ENCODE data around the gene PSME3IP1.

PSME3IP1 gene

DNA sequence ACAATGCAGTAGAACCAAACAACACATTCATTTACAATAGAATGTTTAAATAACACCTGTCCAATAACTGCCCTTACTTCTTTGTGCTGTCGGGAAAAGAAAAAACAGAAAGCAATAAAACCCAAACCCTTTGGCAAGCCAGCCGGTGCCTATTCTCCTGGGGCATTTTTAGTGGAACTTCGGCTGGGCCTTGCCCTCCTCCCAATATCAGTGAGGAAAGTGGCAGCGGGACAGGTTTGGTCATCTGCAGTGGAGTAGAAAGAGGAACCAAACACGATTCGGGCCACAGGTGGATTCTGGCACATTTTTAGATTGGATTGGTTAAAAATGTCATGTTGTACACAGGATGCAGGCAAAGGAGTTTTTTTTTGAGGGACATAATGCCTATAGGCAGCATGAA lies 32.0 kb downstream of the PSME3IP1 start:
- Histone ChIP-seq H3K4me1 (ENCODE audit: control insufficient read depth in 1 of 2, insufficient read depth in 1 of 2, low read depth in 1 of 2, low read length in 1 of 2) (peaks cover 48 to 58% of the 10 kb centered on the region in 2 experiments), H3K27me3 (no peaks in the 10 kb centered on the region), H3K9me3 (no peaks in the 10 kb centered on the region), H3K27ac (peak overlapping the region; percentile 4), H3K4me3 (ENCODE audit: low read depth in 1 of 2, low read length in 1 of 2) (no peak overlapping the region), H3K36me3 (peaks cover 48% of the 10 kb centered on the region)
- TF ChIP-seq, protein P1, sequence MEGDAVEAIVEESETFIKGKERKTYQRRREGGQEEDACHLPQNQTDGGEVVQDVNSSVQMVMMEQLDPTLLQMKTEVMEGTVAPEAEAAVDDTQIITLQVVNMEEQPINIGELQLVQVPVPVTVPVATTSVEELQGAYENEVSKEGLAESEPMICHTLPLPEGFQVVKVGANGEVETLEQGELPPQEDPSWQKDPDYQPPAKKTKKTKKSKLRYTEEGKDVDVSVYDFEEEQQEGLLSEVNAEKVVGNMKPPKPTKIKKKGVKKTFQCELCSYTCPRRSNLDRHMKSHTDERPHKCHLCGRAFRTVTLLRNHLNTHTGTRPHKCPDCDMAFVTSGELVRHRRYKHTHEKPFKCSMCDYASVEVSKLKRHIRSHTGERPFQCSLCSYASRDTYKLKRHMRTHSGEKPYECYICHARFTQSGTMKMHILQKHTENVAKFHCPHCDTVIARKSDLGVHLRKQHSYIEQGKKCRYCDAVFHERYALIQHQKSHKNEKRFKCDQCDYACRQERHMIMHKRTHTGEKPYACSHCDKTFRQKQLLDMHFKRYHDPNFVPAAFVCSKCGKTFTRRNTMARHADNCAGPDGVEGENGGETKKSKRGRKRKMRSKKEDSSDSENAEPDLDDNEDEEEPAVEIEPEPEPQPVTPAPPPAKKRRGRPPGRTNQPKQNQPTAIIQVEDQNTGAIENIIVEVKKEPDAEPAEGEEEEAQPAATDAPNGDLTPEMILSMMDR (IDR thresholded peaks at IDR 0.05) = no peak

DNA sequence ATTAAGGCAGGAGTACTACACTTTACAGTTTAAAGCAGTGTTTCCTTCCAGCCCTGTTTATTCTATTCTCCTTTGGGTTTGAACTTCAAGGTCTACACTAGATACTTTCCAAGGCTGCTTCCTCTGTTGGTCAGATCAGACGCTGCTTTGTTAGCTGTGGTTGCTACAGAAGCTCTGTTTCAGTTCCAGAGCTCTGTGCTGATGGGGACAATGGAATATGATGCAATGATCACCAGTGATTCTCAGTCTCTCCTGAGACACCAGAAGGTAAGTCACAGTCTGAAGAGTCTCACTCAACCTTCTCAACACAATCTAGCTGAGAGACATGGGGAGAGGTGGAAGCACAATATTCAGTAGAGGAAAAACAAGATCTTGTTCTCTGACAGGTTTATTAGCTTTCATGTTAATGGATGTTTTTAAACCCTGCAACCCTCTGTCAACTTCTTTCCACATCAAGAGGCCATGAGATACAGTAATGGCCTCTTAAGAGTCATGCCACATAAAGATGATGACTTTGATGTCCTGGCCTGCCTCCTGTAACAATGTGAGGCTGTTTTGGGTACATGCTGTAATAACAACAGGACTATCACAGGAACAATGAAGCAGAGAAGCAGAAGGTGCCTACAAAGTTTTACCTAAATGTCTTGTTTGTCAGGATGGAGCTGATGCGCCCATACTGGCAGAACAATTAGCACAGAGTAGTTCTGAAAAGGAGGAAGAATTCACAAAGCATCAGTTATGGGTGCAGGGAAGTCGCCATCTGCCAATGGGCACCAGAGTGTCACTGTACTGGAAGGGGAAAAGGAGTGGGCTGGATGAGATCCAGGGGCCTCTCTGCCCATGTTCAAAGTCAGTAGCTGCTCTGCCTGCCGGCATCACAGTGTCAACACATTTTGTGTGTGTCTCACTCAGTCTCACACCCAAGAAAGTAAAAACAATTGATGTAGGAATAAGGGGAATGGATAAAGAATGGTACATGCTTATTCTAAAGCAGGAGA lies 33.4 kb downstream of the PSME3IP1 start:
- TF ChIP-seq, protein P1 (IDR thresholded peaks at IDR 0.05) = no peak
- H3K27me3 ChIP-seq = no peaks in the 10 kb centered on the region
- H3K4me1 ChIP-seq (ENCODE audit: control insufficient read depth in 1 of 2, insufficient read depth in 1 of 2, low read depth in 1 of 2, low read length in 1 of 2) = peaks cover 41 to 58% of the 10 kb centered on the region in 2 experiments
- H3K9me3 ChIP-seq = no peaks in the 10 kb centered on the region
- no peak overlapping the region for H3K4me3 ChIP-seq (ENCODE audit: low read depth in 1 of 2, low read length in 1 of 2)
- H3K36me3 ChIP-seq = peaks cover 41% of the 10 kb centered on the region
- peak overlapping the region; percentile 53 for H3K27ac ChIP-seq

DNA sequence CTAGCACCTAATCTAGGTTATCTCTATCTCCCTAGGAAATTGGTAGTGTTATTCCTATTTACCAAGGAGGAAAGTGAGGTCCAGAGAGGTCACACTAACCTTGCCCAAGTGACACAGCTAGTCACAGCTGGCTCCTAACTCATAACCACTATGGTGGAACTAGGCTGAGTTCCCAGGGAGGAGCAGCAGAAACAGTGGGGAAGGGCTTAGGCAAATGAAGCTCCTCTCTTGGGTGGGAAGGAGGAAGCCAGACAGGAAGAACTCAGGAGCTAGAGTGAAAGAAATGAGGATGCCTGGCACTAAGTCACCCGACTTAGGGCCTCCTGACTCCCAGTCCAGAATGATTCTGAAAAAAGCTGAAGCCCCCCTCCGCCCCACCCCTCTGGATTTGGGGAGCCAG lies 34.5 kb downstream of the PSME3IP1 start:
- TF ChIP-seq, protein P1 (IDR thresholded peaks at IDR 0.05) = no peak
- Histone ChIP-seq H3K9me3 (no peaks in the 10 kb centered on the region), H3K27ac (peak overlapping the region; percentile 0), H3K36me3 (peaks cover 41% of the 10 kb centered on the region), H3K4me3 (ENCODE audit: low read depth in 1 of 2, low read length in 1 of 2) (no peak overlapping the region), H3K4me1 (ENCODE audit: control insufficient read depth in 1 of 2, insufficient read depth in 1 of 2, low read depth in 1 of 2, low read length in 1 of 2) (peaks cover 41 to 58% of the 10 kb centered on the region in 2 experiments), H3K27me3 (no peaks in the 10 kb centered on the region)

DNA sequence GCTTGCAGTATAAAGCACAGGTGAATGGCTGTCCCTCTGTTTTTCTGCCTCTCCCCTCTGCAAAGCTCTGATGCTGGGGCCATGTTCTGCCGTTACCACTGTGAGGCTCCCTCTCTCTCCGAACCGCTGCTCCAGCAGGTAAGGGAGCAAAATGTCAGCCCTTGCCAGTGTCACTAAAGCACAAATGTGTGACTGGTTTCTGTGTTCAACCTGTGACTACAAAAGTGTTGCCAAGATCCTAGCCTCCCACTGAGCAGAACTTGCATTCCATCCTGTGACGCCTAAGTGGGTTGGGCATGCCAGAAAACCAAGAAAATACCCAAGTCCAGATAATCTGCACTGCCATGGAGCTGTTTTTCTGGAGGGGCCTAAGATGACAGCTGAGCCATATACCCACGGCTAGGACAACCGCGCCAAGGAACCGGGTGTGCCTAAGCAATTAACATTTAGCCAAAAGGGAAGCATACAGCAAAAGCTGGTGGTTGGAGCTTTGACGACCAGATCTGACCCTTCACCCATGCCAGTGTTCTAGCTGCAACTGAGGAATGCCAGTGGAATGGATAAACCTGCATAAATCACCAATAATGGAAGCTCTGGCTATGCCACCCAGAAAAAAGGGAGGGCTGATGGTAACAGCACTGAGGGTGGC lies 35.0 kb downstream of the PSME3IP1 start:
- H3K27ac ChIP-seq = peak overlapping the region; percentile 0
- peaks cover 41% of the 10 kb centered on the region for H3K36me3 ChIP-seq
- TF ChIP-seq, protein P1 (IDR thresholded peaks at IDR 0.05) = no peak
- no peaks in the 10 kb centered on the region for H3K27me3 ChIP-seq
- peaks cover 41 to 58% of the 10 kb centered on the region in 2 experiments for H3K4me1 ChIP-seq (ENCODE audit: control insufficient read depth in 1 of 2, insufficient read depth in 1 of 2, low read depth in 1 of 2, low read length in 1 of 2)
- no peaks in the 10 kb centered on the region for H3K9me3 ChIP-seq
- no peak overlapping the region for H3K4me3 ChIP-seq (ENCODE audit: low read depth in 1 of 2, low read length in 1 of 2)

DNA sequence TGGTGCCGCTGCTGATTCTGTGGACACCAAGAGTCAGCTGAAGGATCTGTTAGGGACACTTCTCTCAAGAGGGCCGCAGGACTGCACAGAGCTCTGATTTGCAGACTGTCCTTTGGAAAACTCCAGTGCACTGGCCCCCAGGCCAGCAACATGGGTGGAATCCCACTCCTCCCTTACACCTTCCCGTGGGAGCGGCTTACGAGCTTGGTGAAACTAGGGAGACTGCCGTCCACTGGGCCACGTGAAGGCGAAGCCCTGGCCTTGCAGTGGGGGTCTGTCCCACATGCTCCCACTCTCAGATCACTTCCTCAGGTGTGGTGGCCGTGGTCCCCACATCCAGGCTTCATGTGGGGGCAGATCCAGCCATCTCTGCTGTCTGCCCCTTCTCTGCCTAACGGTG lies 36.4 kb downstream of the PSME3IP1 start:
- Histone ChIP-seq H3K4me3 (ENCODE audit: low read depth in 1 of 2, low read length in 1 of 2) (no peak overlapping the region), H3K36me3 (peaks cover 40% of the 10 kb centered on the region), H3K9me3 (no peaks in the 10 kb centered on the region), H3K27ac (peak overlapping the region; percentile 4), H3K4me1 (ENCODE audit: control insufficient read depth in 1 of 2, insufficient read depth in 1 of 2, low read depth in 1 of 2, low read length in 1 of 2) (peaks cover 52 to 57% of the 10 kb centered on the region in 2 experiments), H3K27me3 (no peaks in the 10 kb centered on the region)
- TF ChIP-seq, protein P1 (IDR thresholded peaks at IDR 0.05) = no peak

Data from neutrophil (primary cell).